ENCODE measurements around the gene WAPL. TPM values are rescaled to one million over a fixed set of nuclear protein-coding genes. Genes with fewer than 3 reads are reported as not detected.

Gene WAPL
- total RNA-seq: 38.0 and 47.2 TPM in 2 replicates

GRCh38 chr10:86521678-86522509 lies at the start of gene WAPL:
Gene WAPL, minus strand, starts transcription at chr10:86521792. Its CDS starts 3,723 bp downstream, at chr10:86518069.

Other genes starting within 250 kb of the WAPL start
- gene GRID1, start 155.0 kb downstream of the WAPL start, total RNA-seq: 0.03 and 0.46 TPM in 2 replicates
- not detected in 2 replicates for gene OPN4, start 132.8 kb upstream of the WAPL start, total RNA-seq
- 0.52 and 0.96 TPM in 2 replicates for gene LDB3, start 146.7 kb upstream of the WAPL start, total RNA-seq
- 55.2 and 60.5 TPM in 2 replicates for gene BMPR1A, start 234.8 kb upstream of the WAPL start, total RNA-seq

Measured in smooth muscle cell of the pulmonary artery (primary cell).